Chondrocyte (in vitro differentiated cells): ENCODE measurements around the gene IMMP2L. TPM values are rescaled to one million over a fixed set of nuclear protein-coding genes. Genes with fewer than 3 reads are reported as not detected.

ENCODE experiments used
- DNase-seq: peaks from one replicate; pipeline ENCODE4 v3.0.0; 2021; ENCODE audit warnings: mixed read lengths, low spot score
- H3K27ac Mint-ChIP-seq: one replicate; pipeline ENCODE4 v1.8.0; 2021; ENCODE audit warnings: mild to moderate bottlenecking, moderate library complexity, mixed read lengths; ENCODE audit not compliant: unreplicated experiment
- H3K27me3 Mint-ChIP-seq: 2 replicates; pipeline ENCODE4 v1.8.0; 2021; ENCODE audit warnings: low read depth, mixed read lengths
- H3K36me3 Mint-ChIP-seq: 2 replicates; pipeline ENCODE4 v1.8.0; 2021; ENCODE audit warnings: low read depth, mixed read lengths
- H3K4me1 Mint-ChIP-seq: 2 replicates; pipeline ENCODE4 v1.8.0; 2021; ENCODE audit warnings: low read depth, mild to moderate bottlenecking, mixed read lengths
- H3K4me3 Mint-ChIP-seq: one replicate; pipeline ENCODE4 v1.8.0; 2021; ENCODE audit warnings: mild to moderate bottlenecking, moderate library complexity, mixed read lengths; ENCODE audit not compliant: unreplicated experiment
- H3K9me3 Mint-ChIP-seq: 2 replicates; pipeline ENCODE4 v1.8.0; 2021; ENCODE audit warnings: low read depth, mixed read lengths
- total RNA-seq: library from RNA; stranded (reverse); gene quantifications from 3 replicates; pipeline ENCODE4 v1.2.1, GENCODE V29; 2021
- TF ChIP-seq, protein P1 (sequence below): fragments of 200-600 bp; sonication (generic); IDR thresholded peaks from 2 replicates; pipeline ENCODE4 v1.5.0; 2021; ENCODE audit warnings: antibody characterized with exemption, mild to moderate bottlenecking, moderate library complexity

IMMP2L gene
- total RNA-seq, 1 donor from 2014 or later = 6.1 TPM

DNA sequence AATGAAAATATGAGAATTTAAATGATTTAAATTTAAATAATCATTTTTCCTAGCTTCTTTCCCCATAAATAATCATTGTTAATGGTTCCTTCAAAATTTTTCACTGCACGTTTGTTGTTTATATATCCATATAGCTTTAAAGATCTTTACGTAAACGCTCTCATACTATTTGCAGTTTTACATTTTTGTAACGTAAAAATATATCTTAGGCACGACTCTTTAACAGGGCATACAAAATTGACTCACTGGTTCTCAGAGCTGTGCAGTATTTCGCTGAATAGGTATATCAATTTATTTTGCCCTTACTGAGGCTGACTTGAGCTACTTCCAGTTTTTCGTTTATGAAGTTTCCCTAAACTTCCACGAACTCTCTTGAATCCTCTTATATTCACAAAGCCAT is 365.6 kb downstream of the IMMP2L start:
- Mint-ChIP-seq H3K9me3 (no peaks in the 10 kb centered on the region), H3K4me1 (peaks cover 19% of the 10 kb centered on the region), H3K36me3 (no peaks in the 10 kb centered on the region), H3K27ac (no peak overlapping the region), H3K4me3 (no peak overlapping the region), H3K27me3 (peaks cover 9% of the 10 kb centered on the region)
- no peak for DNase-seq
- TF ChIP-seq, protein P1, sequence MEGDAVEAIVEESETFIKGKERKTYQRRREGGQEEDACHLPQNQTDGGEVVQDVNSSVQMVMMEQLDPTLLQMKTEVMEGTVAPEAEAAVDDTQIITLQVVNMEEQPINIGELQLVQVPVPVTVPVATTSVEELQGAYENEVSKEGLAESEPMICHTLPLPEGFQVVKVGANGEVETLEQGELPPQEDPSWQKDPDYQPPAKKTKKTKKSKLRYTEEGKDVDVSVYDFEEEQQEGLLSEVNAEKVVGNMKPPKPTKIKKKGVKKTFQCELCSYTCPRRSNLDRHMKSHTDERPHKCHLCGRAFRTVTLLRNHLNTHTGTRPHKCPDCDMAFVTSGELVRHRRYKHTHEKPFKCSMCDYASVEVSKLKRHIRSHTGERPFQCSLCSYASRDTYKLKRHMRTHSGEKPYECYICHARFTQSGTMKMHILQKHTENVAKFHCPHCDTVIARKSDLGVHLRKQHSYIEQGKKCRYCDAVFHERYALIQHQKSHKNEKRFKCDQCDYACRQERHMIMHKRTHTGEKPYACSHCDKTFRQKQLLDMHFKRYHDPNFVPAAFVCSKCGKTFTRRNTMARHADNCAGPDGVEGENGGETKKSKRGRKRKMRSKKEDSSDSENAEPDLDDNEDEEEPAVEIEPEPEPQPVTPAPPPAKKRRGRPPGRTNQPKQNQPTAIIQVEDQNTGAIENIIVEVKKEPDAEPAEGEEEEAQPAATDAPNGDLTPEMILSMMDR = no peak

- Mint-ChIP-seq H3K36me3 (no peaks in the 10 kb centered on the region), H3K9me3 (no peaks in the 10 kb centered on the region), H3K4me3 (no peak overlapping the region), H3K27me3 (peaks cover 9% of the 10 kb centered on the region), H3K4me1 (peaks cover 10% of the 10 kb centered on the region), H3K27ac (no peak overlapping the region)
- DNase-seq = no peak
- TF ChIP-seq, protein P1 = no peak
These were observed 369.5 kb downstream of the IMMP2L start for GRCh38 chr7:111192614-111193413.

DNA sequence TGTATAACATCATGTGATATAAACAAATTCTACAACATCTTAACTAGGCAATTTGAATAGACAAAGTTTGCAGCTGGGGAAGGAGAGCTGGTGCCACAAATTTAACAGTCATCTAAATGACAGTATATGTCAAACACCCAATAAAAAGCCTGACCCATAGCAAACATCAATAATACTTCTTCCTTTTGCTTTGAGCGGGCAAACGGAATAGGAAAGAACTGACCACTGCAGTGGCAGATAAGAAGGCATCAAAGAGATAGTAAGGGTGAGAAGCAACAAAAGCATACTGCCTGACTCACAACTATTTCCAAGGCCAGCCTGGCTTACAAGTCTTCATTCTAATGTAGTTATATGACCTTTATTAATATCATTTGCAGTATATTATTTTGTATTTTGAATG is 371.5 kb downstream of the IMMP2L start:
- H3K4me3 Mint-ChIP-seq = no peak overlapping the region
- H3K36me3 Mint-ChIP-seq = no peaks in the 10 kb centered on the region
- H3K4me1 Mint-ChIP-seq = no peaks in the 10 kb centered on the region
- TF ChIP-seq, protein P1 = no peak
- H3K27me3 Mint-ChIP-seq = peaks cover 9% of the 10 kb centered on the region
- DNase-seq = no peak
- H3K27ac Mint-ChIP-seq = no peak overlapping the region
- no peaks in the 10 kb centered on the region for H3K9me3 Mint-ChIP-seq

GRCh38 chr7:111184987-111185386 is 377.3 kb downstream of the IMMP2L start:
- DNase-seq = no peak
- Mint-ChIP-seq H3K4me3 (no peak overlapping the region), H3K9me3 (peaks cover 4% of the 10 kb centered on the region), H3K27me3 (no peaks in the 10 kb centered on the region), H3K27ac (no peak overlapping the region), H3K4me1 (no peaks in the 10 kb centered on the region), H3K36me3 (no peaks in the 10 kb centered on the region)
- TF ChIP-seq, protein P1 = no peak

DNA sequence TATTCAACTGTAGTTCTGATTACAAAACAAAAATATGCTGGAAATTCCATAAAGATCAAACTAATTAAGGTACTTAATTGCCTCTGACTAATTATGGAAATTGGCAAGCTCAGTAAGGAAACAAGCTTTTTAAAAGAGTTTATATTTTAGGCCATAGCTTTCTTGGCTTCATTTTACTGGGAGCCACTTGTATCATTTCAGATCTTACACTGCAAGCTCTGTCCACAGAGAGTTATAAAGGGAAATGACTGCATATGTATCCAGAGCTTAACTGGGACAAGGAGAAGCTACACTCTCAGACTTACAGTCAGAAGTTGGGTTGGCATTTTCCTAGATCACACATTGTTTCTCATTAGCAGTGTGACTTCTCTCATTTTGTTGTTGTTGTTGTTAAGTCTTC is 379.0 kb downstream of the IMMP2L start:
- Mint-ChIP-seq H3K27ac (no peak overlapping the region), H3K4me1 (no peaks in the 10 kb centered on the region), H3K27me3 (no peaks in the 10 kb centered on the region), H3K9me3 (peaks cover 9% of the 10 kb centered on the region), H3K4me3 (no peak overlapping the region), H3K36me3 (peaks cover 2% of the 10 kb centered on the region)
- no peak for DNase-seq
- TF ChIP-seq, protein P1 = no peak
